Adipocyte (in vitro differentiated cells): Measurements from ENCODE around the gene CYB5D1.
A peak's percentile ranks its signal among the peaks of the same experiment; 100 is the strongest.

Experiments
- DNase-seq: peaks from one replicate; pipeline ENCODE4 v3.0.0-alpha.2; 2015; ENCODE audit warnings: low read depth
- H3K27me3 ChIP-seq: replicated peaks from 2 replicates; pipeline ENCODE4 v1.7.0; 2013; ENCODE audit warnings: mild to moderate bottlenecking, low read length, moderate library complexity; ENCODE audit not compliant: control insufficient read depth, insufficient read depth
- H3K36me3 ChIP-seq: 2 replicates; pipeline ENCODE4 v1.7.0; 2013; ENCODE audit warnings: low read length, mild to moderate bottlenecking, moderate library complexity; ENCODE audit not compliant: control insufficient read depth, insufficient read depth, severe bottlenecking
- H3K4me1 ChIP-seq: 2 replicates; pipeline ENCODE4 v1.7.0; 2013; ENCODE audit warnings: mild to moderate bottlenecking, low read length, moderate library complexity; ENCODE audit not compliant: control insufficient read depth, insufficient read depth
- H3K4me3 ChIP-seq: 2 replicates; pipeline ENCODE4 v1.7.0; 2013; ENCODE audit warnings: mild to moderate bottlenecking, low read length, moderate library complexity
- H3K9ac ChIP-seq: 2 replicates; pipeline ENCODE4 v1.7.0; 2013; ENCODE audit warnings: mild to moderate bottlenecking, low read length, moderate library complexity
- H3K9me3 ChIP-seq: 2 replicates; pipeline ENCODE4 v1.7.0; 2013; ENCODE audit warnings: mild to moderate bottlenecking, low read length, moderate library complexity; ENCODE audit not compliant: control insufficient read depth

The CYB5D1 gene

DNA sequence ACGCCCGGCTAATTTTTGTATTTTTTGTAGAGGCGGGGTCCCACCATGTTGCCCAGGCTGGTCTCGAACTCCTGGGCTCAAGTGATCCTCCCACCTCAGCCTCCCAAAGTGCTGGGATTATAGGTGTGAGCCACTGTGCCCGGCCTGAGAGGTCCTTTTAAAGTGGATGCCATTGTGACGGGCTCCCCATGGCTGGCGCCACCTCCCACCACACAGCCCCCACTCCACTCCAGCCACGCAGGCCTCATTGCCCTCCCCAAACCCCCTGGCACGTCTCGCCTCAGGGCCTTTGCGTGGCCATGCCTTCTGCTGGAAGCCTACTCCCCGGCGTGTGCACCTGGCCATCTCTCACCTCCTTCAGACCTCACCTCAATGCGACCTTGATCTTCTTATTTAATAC lies 35.7 kb upstream of the CYB5D1 start:
- DNase-seq, result no peak
- no peaks in the 10 kb centered on the region for H3K36me3 ChIP-seq
- H3K9ac ChIP-seq, result no peak overlapping the region
- H3K4me1 ChIP-seq, result peaks cover 11% of the 10 kb centered on the region
- H3K4me3 ChIP-seq, result no peak overlapping the region
- H3K9me3 ChIP-seq, result no peaks in the 10 kb centered on the region
- H3K27me3 ChIP-seq, result peaks cover 25% of the 10 kb centered on the region

GRCh38 chr17:7823581-7824001 lies 34.2 kb upstream of the CYB5D1 start:
- no peak for DNase-seq
- no peak overlapping the region for H3K4me3 ChIP-seq
- H3K27me3 ChIP-seq, result peaks cover 11% of the 10 kb centered on the region
- H3K9ac ChIP-seq, result no peak overlapping the region
- H3K36me3 ChIP-seq, result no peaks in the 10 kb centered on the region
- peaks cover 11% of the 10 kb centered on the region for H3K4me1 ChIP-seq
- H3K9me3 ChIP-seq, result no peaks in the 10 kb centered on the region

DNA sequence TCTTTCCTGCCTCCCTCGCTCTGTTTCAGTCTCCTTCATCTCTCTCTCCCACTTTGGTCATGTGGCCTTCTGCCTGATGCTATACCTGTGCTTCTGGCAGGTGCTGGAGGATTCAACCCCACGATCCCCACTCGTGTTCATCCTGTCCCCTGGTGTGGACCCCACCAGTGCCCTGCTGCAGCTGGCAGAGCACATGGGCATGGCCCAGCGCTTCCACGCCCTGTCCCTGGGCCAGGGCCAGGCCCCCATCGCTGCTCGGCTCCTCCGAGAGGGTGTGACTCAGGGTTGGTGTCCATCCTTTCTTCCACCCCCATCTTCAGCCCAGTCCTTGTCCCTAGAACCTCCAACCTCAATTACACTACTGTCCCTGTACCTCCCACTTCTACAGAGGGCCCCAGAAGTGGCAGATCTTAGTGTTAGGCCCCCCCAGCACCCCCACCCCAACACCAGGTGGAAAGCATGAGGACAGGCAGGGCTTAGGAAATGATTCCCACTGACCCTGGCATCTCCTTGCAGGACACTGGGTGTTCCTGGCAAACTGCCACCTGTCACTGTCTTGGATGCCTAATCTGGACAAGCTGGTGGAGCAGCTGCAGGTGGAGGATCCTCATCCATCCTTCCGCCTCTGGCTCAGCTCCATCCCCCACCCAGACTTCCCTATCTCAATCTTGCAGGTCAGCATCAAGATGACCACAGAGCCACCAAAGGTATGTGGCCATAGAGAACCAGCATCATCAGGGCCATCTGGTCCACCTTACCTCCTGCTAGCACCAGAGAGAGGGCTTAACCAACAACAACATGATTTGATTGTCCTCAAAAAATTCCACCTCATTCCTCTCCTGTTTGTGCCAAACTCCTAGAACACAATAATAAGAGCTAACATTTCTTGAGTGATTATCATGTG lies 33.5 kb upstream of the CYB5D1 start:
- Histone ChIP-seq H3K4me1 (peaks cover 11% of the 10 kb centered on the region), H3K27me3 (peaks cover 4% of the 10 kb centered on the region), H3K36me3 (no peaks in the 10 kb centered on the region), H3K9me3 (no peaks in the 10 kb centered on the region), H3K9ac (no peak overlapping the region), H3K4me3 (no peak overlapping the region)
- no peak for DNase-seq

- DNase-seq, result peak; percentile 16
- Histone ChIP-seq H3K4me3 (no peak overlapping the region), H3K27me3 (no peaks in the 10 kb centered on the region), H3K4me1 (peaks cover 11% of the 10 kb centered on the region), H3K9me3 (no peaks in the 10 kb centered on the region), H3K36me3 (no peaks in the 10 kb centered on the region), H3K9ac (no peak overlapping the region)
Measured at GRCh38 chr17:7825206-7825990, 32.4 kb upstream of the CYB5D1 start.

GRCh38 chr17:7830616-7831015 lies 27.2 kb upstream of the CYB5D1 start:
- no peak overlapping the region for H3K9ac ChIP-seq
- no peak for DNase-seq
- H3K36me3 ChIP-seq, result no peaks in the 10 kb centered on the region
- H3K27me3 ChIP-seq, result peaks cover 15% of the 10 kb centered on the region
- no peaks in the 10 kb centered on the region for H3K9me3 ChIP-seq
- peaks cover 8% of the 10 kb centered on the region for H3K4me1 ChIP-seq
- H3K4me3 ChIP-seq, result no peak overlapping the region

DNA sequence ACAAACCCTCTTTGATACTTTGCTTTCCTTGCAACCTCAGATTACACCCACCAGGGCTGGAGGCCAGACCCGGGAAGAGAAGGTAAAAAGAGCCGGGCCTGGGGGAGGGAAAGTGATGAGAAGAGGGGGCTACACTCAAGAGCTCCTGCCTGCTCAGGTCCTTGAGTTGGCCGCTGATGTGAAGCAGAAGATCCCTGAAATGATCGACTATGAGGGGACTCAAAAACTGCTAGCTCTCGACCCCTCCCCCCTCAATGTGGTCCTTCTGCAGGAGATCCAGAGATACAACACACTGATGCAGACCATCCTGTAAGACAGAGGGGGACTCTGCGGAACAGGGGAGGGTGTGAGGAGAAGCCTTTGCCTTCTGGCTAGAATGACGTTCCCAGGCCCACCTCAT lies 26.6 kb upstream of the CYB5D1 start:
- Histone ChIP-seq H3K4me1 (peaks cover 4% of the 10 kb centered on the region), H3K36me3 (no peaks in the 10 kb centered on the region), H3K9ac (no peak overlapping the region), H3K27me3 (peaks cover 15% of the 10 kb centered on the region), H3K4me3 (no peak overlapping the region), H3K9me3 (no peaks in the 10 kb centered on the region)
- DNase-seq, result no peak

GRCh38 chr17:7832431-7832830 lies 25.4 kb upstream of the CYB5D1 start:
- Histone ChIP-seq H3K9me3 (no peaks in the 10 kb centered on the region), H3K4me3 (no peak overlapping the region), H3K36me3 (no peaks in the 10 kb centered on the region), H3K9ac (no peak overlapping the region), H3K4me1 (peaks cover 11% of the 10 kb centered on the region), H3K27me3 (peaks cover 15% of the 10 kb centered on the region)
- DNase-seq, result no peak

- H3K9me3 ChIP-seq, result no peaks in the 10 kb centered on the region
- H3K4me3 ChIP-seq, result peak overlapping the region; percentile 88
- H3K36me3 ChIP-seq, result no peaks in the 10 kb centered on the region
- H3K27me3 ChIP-seq, result peaks cover 15% of the 10 kb centered on the region
- H3K9ac ChIP-seq, result peak overlapping the region; percentile 67
- peaks cover 15% of the 10 kb centered on the region for H3K4me1 ChIP-seq
- DNase-seq, result no peak
Measured at GRCh38 chr17:7833011-7833794, 24.6 kb upstream of the CYB5D1 start.

DNA sequence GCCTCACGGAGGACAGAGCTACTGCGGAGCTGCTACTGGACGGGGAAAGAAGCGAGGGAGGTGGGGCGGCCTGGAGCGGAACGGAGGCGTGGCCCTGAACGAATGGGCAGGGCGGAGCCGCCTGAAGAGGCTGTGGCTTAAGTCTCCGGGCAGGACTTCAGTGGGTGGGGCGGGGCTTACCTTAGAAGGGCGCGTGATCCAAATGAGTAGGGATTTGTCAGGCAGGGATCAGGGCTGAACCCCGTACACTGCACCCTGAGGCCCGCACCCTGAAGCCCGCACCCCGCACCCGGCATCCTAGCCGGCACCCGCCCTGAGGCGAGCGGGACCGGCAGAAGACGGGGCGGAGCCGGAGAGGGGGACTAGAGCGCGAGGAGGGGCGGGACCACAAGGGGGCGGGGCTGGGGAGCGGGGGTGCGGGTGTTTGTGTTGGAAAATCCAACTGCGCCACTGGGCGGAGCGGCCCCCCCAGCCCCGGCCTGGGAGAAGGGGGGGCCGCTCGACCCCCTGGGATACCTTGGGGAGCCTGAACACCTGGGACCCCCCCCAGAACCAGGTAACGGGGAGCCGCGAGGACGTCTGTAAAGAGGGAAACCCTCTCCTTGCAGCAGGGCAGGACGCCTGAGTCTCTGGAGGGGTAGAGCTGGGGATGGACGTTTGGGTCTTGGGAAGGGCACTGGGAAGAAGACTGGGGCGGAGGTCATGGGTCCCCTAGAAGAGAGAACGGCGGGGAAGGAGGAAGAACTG lies 23.8 kb upstream of the CYB5D1 start, which contains the start of gene KDM6B:
Gene KDM6B, plus strand, starts transcription at position 423 of the 747 bp plus-strand sequence. CDS start 11,338 bp downstream, outside the sequence.
- peak within 1 kb of the TSS; percentile 81 for H3K9ac ChIP-seq
- H3K4me3 ChIP-seq, result peak within 1 kb of the TSS; percentile 88
- H3K9me3 ChIP-seq, result no peaks in the 10 kb centered on the region
- no peaks in the 10 kb centered on the region for H3K36me3 ChIP-seq
- peak; percentile 97 for DNase-seq
- peaks cover 15% of the 10 kb centered on the region for H3K27me3 ChIP-seq
- H3K4me1 ChIP-seq, result peaks cover 21% of the 10 kb centered on the region

- H3K4me1 ChIP-seq, result peaks cover 27% of the 10 kb centered on the region
- H3K9ac ChIP-seq, result peak overlapping the region; percentile 81
- DNase-seq, result peak; percentile 77
- H3K27me3 ChIP-seq, result peaks cover 15% of the 10 kb centered on the region
- no peaks in the 10 kb centered on the region for H3K9me3 ChIP-seq
- H3K36me3 ChIP-seq, result no peaks in the 10 kb centered on the region
- peak overlapping the region; percentile 88 for H3K4me3 ChIP-seq
Measured at GRCh38 chr17:7834542-7834956, 23.3 kb upstream of the CYB5D1 start.
